BLaER1 treated with 17β-estradiol and CSF1 and Interleukin-3, amounts not matched to agents 10 nM and 100 nM (cell line): ENCODE measurements around the gene RASGRF1.

Experiments used
- H3K27ac ChIP-seq, 11 experiments: shearing (Covaris generic); formaldehyde crosslinking; 2 replicates each; pipeline ENCODE4 v1.8.1; 2022
- H3K27me3 ChIP-seq, 11 experiments: shearing (Covaris generic); formaldehyde crosslinking; 2 replicates each; pipeline ENCODE4 v1.8.1; 2022
- H3K36me3 ChIP-seq, 11 experiments: shearing (Covaris generic); formaldehyde crosslinking; 2 replicates each; pipeline ENCODE4 v1.8.1; 2022
- H3K4me1 ChIP-seq, 10 experiments: shearing (Covaris generic); formaldehyde crosslinking; 2 replicates each; pipeline ENCODE4 v1.8.1; 2022
- H3K4me2 ChIP-seq, 11 experiments: shearing (Covaris generic); formaldehyde crosslinking; 2 replicates each; pipeline ENCODE4 v1.8.1; 2022
- H3K4me3 ChIP-seq, 10 experiments: shearing (Covaris generic); formaldehyde crosslinking; 2 replicates each; pipeline ENCODE4 v1.8.1; 2022
- H3K9ac ChIP-seq, 11 experiments: shearing (Covaris generic); formaldehyde crosslinking; 2 replicates each; pipeline ENCODE4 v1.8.1; 2022
- H3K9me3 ChIP-seq, 11 experiments: shearing (Covaris generic); formaldehyde crosslinking; replicated peaks in 1 of 11; 2 replicates each; pipeline ENCODE4 v1.8.1; 2022
- H4K20me1 ChIP-seq, 11 experiments: shearing (Covaris generic); formaldehyde crosslinking; 2 replicates each; pipeline ENCODE4 v1.8.1; 2022
- Cebpa-rat ChIP-seq, 11 experiments: shearing (Covaris generic); IDR thresholded peaks; 2 replicates each; pipeline ENCODE4 v1.8.1; 2022

RASGRF1 gene

GRCh38 chr15:78915341-78916087, 175.1 kb downstream of the RASGRF1 start:
- Histone ChIP-seq H3K36me3 (peaks cover 38 to 95% (median 61%) of the 10 kb centered on the region in 11 experiments), H3K9me3 (no peaks in the 10 kb centered on the region), H3K4me3 (peak overlapping the region in 1 of 10 experiments; percentile 3; a peak in 1 of 20 replicates), H4K20me1 (peaks cover 0 to 56% (median 8%) of the 10 kb centered on the region in 11 experiments; a peak in 11 of 22 replicates), H3K4me1 (peaks cover 12 to 83% (median 73%) of the 10 kb centered on the region in 10 experiments), H3K27me3 (no peaks in the 10 kb centered on the region), H3K27ac (peak overlapping the region in 10 of 11 experiments; percentile 1 to 73 (median 52); a peak in 15 of 22 replicates), H3K9ac (peak overlapping the region in 6 of 11 experiments; percentile 4 to 55 (median 32); a peak in 9 of 22 replicates), H3K4me2 (peak overlapping the region in 10 of 11 experiments; percentile 26 to 91 (median 78); a peak in 18 of 22 replicates)
- TF ChIP-seq Cebpa-rat (IDR thresholded peaks at IDR 0.05): no peak

- H3K36me3 ChIP-seq: peaks cover 28 to 95% (median 54%) of the 10 kb centered on the region in 11 experiments
- H3K27ac ChIP-seq: peak overlapping the region in 4 of 11 experiments; percentile 22 to 72 (median 30); a peak in 5 of 22 replicates
- no peaks in the 10 kb centered on the region for H3K27me3 ChIP-seq
- no peaks in the 10 kb centered on the region for H3K9me3 ChIP-seq
- TF ChIP-seq Cebpa-rat (IDR thresholded peaks at IDR 0.05): no peak
- no peak overlapping the region for H3K4me3 ChIP-seq
- peaks cover 25 to 96% (median 87%) of the 10 kb centered on the region in 10 experiments for H3K4me1 ChIP-seq
- peaks cover 5 to 58% (median 21%) of the 10 kb centered on the region in 11 experiments; a peak in 16 of 22 replicates for H4K20me1 ChIP-seq
- peak overlapping the region in 2 of 11 experiments; percentile 17 to 34; a peak in 1 of 22 replicates for H3K9ac ChIP-seq
- peak overlapping the region in 7 of 11 experiments; percentile 0 to 91 (median 79); a peak in 11 of 22 replicates for H3K4me2 ChIP-seq
Measured at GRCh38 chr15:78914027-78914764, 176.4 kb downstream of the RASGRF1 start.

GRCh38 chr15:78913012-78913411, 177.6 kb downstream of the RASGRF1 start:
- Histone ChIP-seq H3K27ac (peak overlapping the region in 8 of 11 experiments; percentile 0 to 51 (median 22); a peak in 11 of 22 replicates), H3K9me3 (no peaks in the 10 kb centered on the region), H4K20me1 (peaks cover 15 to 63% (median 30%) of the 10 kb centered on the region in 11 experiments; a peak in 17 of 22 replicates), H3K27me3 (no peaks in the 10 kb centered on the region), H3K36me3 (peaks cover 25 to 85% (median 53%) of the 10 kb centered on the region in 11 experiments), H3K9ac (peak overlapping the region in 1 of 11 experiments; percentile 25; a peak in 1 of 22 replicates), H3K4me3 (no peak overlapping the region), H3K4me2 (peak overlapping the region in 7 of 11 experiments; percentile 11 to 91 (median 82); a peak in 12 of 22 replicates), H3K4me1 (peaks cover 26 to 100% (median 96%) of the 10 kb centered on the region in 10 experiments)
- no peak for TF ChIP-seq Cebpa-rat (IDR thresholded peaks at IDR 0.05)

DNA sequence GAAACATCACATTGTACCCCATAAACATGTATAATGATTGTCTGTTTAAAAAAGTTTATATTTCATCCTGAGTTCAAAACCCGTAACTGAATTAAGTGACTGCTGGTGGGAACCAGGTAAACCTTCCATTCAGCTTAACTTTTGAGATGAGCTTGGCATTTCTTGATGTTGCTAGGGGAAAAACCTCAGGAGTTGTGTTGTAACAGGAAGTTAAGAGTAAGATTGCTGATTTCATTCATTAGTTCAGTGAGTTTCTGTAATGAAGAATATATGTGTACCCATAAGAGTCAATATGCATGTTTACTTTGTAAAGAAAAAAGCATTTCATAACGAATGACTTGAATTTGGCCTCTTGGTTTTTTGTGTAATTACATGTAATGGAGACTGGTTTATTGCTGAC, 178.3 kb downstream of the RASGRF1 start:
- TF ChIP-seq Cebpa-rat (IDR thresholded peaks at IDR 0.05): no peak
- Histone ChIP-seq H3K27ac (peak overlapping the region in 8 of 11 experiments; percentile 0 to 77 (median 55); a peak in 10 of 22 replicates), H4K20me1 (peaks cover 15 to 66% (median 34%) of the 10 kb centered on the region in 11 experiments; a peak in 17 of 22 replicates), H3K9ac (peak overlapping the region in 1 of 11 experiments; percentile 25; a peak in 1 of 22 replicates), H3K9me3 (no peaks in the 10 kb centered on the region), H3K4me2 (peak overlapping the region in 8 of 11 experiments; percentile 0 to 91 (median 82); a peak in 13 of 22 replicates), H3K4me3 (no peak overlapping the region), H3K4me1 (peaks cover 26 to 97% (median 90%) of the 10 kb centered on the region in 10 experiments), H3K36me3 (peaks cover 30 to 80% (median 56%) of the 10 kb centered on the region in 11 experiments), H3K27me3 (no peaks in the 10 kb centered on the region)

- Histone ChIP-seq H4K20me1 (peaks cover 27 to 87% (median 55%) of the 10 kb centered on the region in 11 experiments; a peak in 20 of 22 replicates), H3K27me3 (no peaks in the 10 kb centered on the region), H3K36me3 (peaks cover 50 to 90% (median 71%) of the 10 kb centered on the region in 11 experiments), H3K9me3 (no peaks in the 10 kb centered on the region), H3K27ac (peak overlapping the region in 10 of 11 experiments; percentile 31 to 65 (median 56); a peak in 20 of 22 replicates), H3K4me2 (peak overlapping the region; percentile 58 to 91 (median 79)), H3K4me3 (no peak overlapping the region; a peak in 1 of 20 replicates), H3K4me1 (peaks cover 26 to 90% (median 71%) of the 10 kb centered on the region in 10 experiments), H3K9ac (peak overlapping the region; percentile 22 to 63 (median 54); a peak in 16 of 22 replicates)
- no peak for TF ChIP-seq Cebpa-rat (IDR thresholded peaks at IDR 0.05)
Measured at GRCh38 chr15:78910271-78910670, 180.3 kb downstream of the RASGRF1 start.
